H9 (cell line): ENCODE data around the gene ENDOU. TPM values are rescaled to one million over a fixed set of nuclear protein-coding genes. Genes with fewer than 3 reads are reported as not detected.

ENCODE experiments used
- DNase-seq: peaks from one replicate; pipeline ENCODE4 v3.0.0-alpha.2; 2017
- H2AFZ ChIP-seq: one replicate; pipeline ENCODE4 v1.6.1; 2013; ENCODE audit warnings: mild to moderate bottlenecking, low read length, control low read depth, moderate library complexity
- H2AK5ac ChIP-seq: 2 replicates; pipeline ENCODE4 v1.6.1; 2013; ENCODE audit warnings: low read length, control low read depth, mixed read lengths; ENCODE audit not compliant: insufficient read length
- H2BK120ac ChIP-seq: one replicate; pipeline ENCODE4 v1.6.1; 2013; ENCODE audit warnings: low read depth, mild to moderate bottlenecking, low read length, control low read depth, inconsistent platforms; ENCODE audit not compliant: poor library complexity, severe bottlenecking
- H2BK12ac ChIP-seq: 2 replicates; pipeline ENCODE4 v1.6.1; 2013; ENCODE audit warnings: low read length, control low read depth, mixed read lengths, low read depth; ENCODE audit not compliant: insufficient read length
- H2BK15ac ChIP-seq: 2 replicates; pipeline ENCODE4 v1.6.1; 2013; ENCODE audit warnings: low read depth, low read length, control low read depth
- H2BK20ac ChIP-seq: one replicate; pipeline ENCODE4 v1.6.1; 2013; ENCODE audit warnings: low read depth, mild to moderate bottlenecking, low read length, control low read depth, inconsistent platforms; ENCODE audit not compliant: poor library complexity, severe bottlenecking
- H2BK5ac ChIP-seq: 2 replicates; pipeline ENCODE4 v1.6.1; 2013; ENCODE audit warnings: low read length, control low read depth, mixed read lengths; ENCODE audit not compliant: insufficient read length
- H3K14ac ChIP-seq: 2 replicates; pipeline ENCODE4 v1.6.1; 2013; ENCODE audit warnings: low read length, control low read depth; ENCODE audit not compliant: insufficient read depth
- H3K18ac ChIP-seq: 2 replicates; pipeline ENCODE4 v1.6.1; 2013; ENCODE audit warnings: low read depth, mild to moderate bottlenecking, mixed read lengths, low read length, control low read depth; ENCODE audit not compliant: insufficient read length
- H3K23ac ChIP-seq: 2 replicates; pipeline ENCODE4 v1.6.1; 2013; ENCODE audit warnings: low read length, control low read depth, mixed read lengths, low read depth; ENCODE audit not compliant: insufficient read length
- H3K23me2 ChIP-seq: 2 replicates; pipeline ENCODE4 v1.6.1; 2013; ENCODE audit warnings: low read depth, mild to moderate bottlenecking, mixed read lengths, low read length, control low read depth; ENCODE audit not compliant: insufficient read length, poor library complexity, severe bottlenecking
- H3K27ac ChIP-seq: 2 replicates; pipeline ENCODE4 v1.5.1; 2013; ENCODE audit warnings: low read length, control low read depth, mixed read lengths, low read depth; ENCODE audit not compliant: insufficient read length
- H3K27me3 ChIP-seq: 2 replicates; pipeline ENCODE4 v1.6.1; 2013; ENCODE audit warnings: low read length, control low read depth, inconsistent platforms; ENCODE audit not compliant: insufficient read depth
- H3K4ac ChIP-seq: 2 replicates; pipeline ENCODE4 v1.6.1; 2013; ENCODE audit warnings: low read depth, mild to moderate bottlenecking, control low read depth, inconsistent platforms, low read length, moderate library complexity
- H3K4me1 ChIP-seq: 2 replicates; pipeline ENCODE4 v1.6.1; 2013; ENCODE audit warnings: low read length, control low read depth, inconsistent platforms; ENCODE audit not compliant: insufficient read depth
- H3K4me2 ChIP-seq: 2 replicates; pipeline ENCODE4 v1.6.1; 2013; ENCODE audit warnings: low read length, control low read depth, mixed read lengths; ENCODE audit not compliant: insufficient read length, insufficient read depth
- H3K56ac ChIP-seq: 2 replicates; pipeline ENCODE4 v1.6.1; 2013; ENCODE audit warnings: low read depth, mild to moderate bottlenecking, mixed read lengths, low read length, control low read depth; ENCODE audit not compliant: insufficient read length
- H3K79me1 ChIP-seq: 2 replicates; pipeline ENCODE4 v1.6.1; 2013; ENCODE audit warnings: low read depth, mild to moderate bottlenecking, moderate library complexity, low read length, control low read depth, inconsistent platforms; ENCODE audit not compliant: insufficient read depth, poor library complexity, severe bottlenecking
- H3K79me2 ChIP-seq: 2 replicates; pipeline ENCODE4 v1.6.1; 2013; ENCODE audit warnings: low read length, control low read depth, inconsistent platforms; ENCODE audit not compliant: insufficient read depth
- H3K9ac ChIP-seq: 2 replicates; pipeline ENCODE4 v1.6.1; 2013; ENCODE audit warnings: low read length, control low read depth, mixed read lengths; ENCODE audit not compliant: insufficient read length; ENCODE audit errors: extremely low read depth
- H3K9me3 ChIP-seq: one replicate; pipeline ENCODE4 v1.6.1; 2013; ENCODE audit warnings: low read depth, low read length, inconsistent platforms; ENCODE audit not compliant: control insufficient read depth
- H3T11ph ChIP-seq: one replicate; pipeline ENCODE4 v1.6.1; 2013; ENCODE audit warnings: mild to moderate bottlenecking, low read length, control low read depth, inconsistent platforms
- H4K20me1 ChIP-seq: one replicate; pipeline ENCODE4 v1.6.1; 2013; ENCODE audit not compliant: control insufficient read depth, insufficient read length, insufficient read depth
- H4K5ac ChIP-seq: 2 replicates; pipeline ENCODE4 v1.6.1; 2013; ENCODE audit warnings: low read depth, mild to moderate bottlenecking, mixed read lengths, low read length, control low read depth; ENCODE audit not compliant: insufficient read length
- H4K8ac ChIP-seq: replicated peaks from 2 replicates; pipeline ENCODE4 v1.6.1; 2013; ENCODE audit warnings: low read length, control low read depth, mixed read lengths, low read depth; ENCODE audit not compliant: insufficient read length
- H4K91ac ChIP-seq: 2 replicates; pipeline ENCODE4 v1.6.1; 2013; ENCODE audit warnings: low read depth, mild to moderate bottlenecking, moderate library complexity, mixed read lengths, low read length, control low read depth; ENCODE audit not compliant: insufficient read length
- H3K27ac Mint-ChIP-seq, 3 experiments: 2 replicates in 2 of 3; 3 replicates in 1 of 3; pipeline ENCODE4 v1.8.0; 2020 to 2021; ENCODE audit warnings: mixed read lengths in 3 of 3, mild to moderate bottlenecking in 1 of 3, moderate library complexity in 1 of 3
- H3K27me3 Mint-ChIP-seq: 2 replicates; pipeline ENCODE4 v1.8.0; 2021; ENCODE audit warnings: low read depth, mild to moderate bottlenecking, moderate library complexity, mixed read lengths
- H3K36me3 Mint-ChIP-seq, 3 experiments: 2 replicates in 2 of 3; 3 replicates in 1 of 3; pipeline ENCODE4 v1.8.0; 2020 to 2021; ENCODE audit warnings: low read depth in 3 of 3, mixed read lengths in 3 of 3; ENCODE audit not compliant: insufficient read depth in 1 of 3
- H3K4me1 Mint-ChIP-seq, 2 experiments: 2 replicates each; pipeline ENCODE4 v1.8.0; 2020; ENCODE audit warnings: mixed read lengths in 2 of 2
- H3K4me3 Mint-ChIP-seq, 2 experiments: 2 replicates in 1 of 2; 3 replicates in 1 of 2; pipeline ENCODE4 v1.8.0; 2020 to 2021; ENCODE audit warnings: mild to moderate bottlenecking in 2 of 2, mixed read lengths in 2 of 2, moderate library complexity in 1 of 2
- H3K9me3 Mint-ChIP-seq, 2 experiments: 2 replicates in 1 of 2; 3 replicates in 1 of 2; pipeline ENCODE4 v1.8.0; 2020; ENCODE audit warnings: mild to moderate bottlenecking in 2 of 2, mixed read lengths in 2 of 2, moderate library complexity in 1 of 2
- CTCF ChIP-seq: fragments of 200-600 bp; sonication (generic); conservative IDR thresholded peaks from 3 replicates; pipeline ENCODE4 v1.8.0; 2021; ENCODE audit warnings: antibody characterized with exemption, mild to moderate bottlenecking
- WGBS: extraction: QIAGEN DNeasy Blood & Tissue Kit; methylation state at CpG from one replicate; pipeline ENCODE4 v1.1.7; 2013; ENCODE audit warnings: missing lambda C conversion rate, low lambda C conversion rate, mixed read lengths; ENCODE audit not compliant: insufficient read length; ENCODE audit errors: extremely low coverage; 5-methylcytosine and 5-hydroxymethylcytosine counted together
- total RNA-seq: library from RNA; stranded (reverse); gene quantifications from 2 replicates; pipeline ENCODE4 v1.2.1, GENCODE V29; 2021

ENDOU gene
- total RNA-seq, 1 experiment from 2014 or later: not detected

GRCh38 chr12:47717046-47717442 is 8.2 kb downstream of the ENDOU start:
- Histone ChIP-seq H4K91ac (no peak overlapping the region), H2BK20ac (no peak overlapping the region), H2AK5ac (no peak overlapping the region), H2BK120ac (no peak overlapping the region), H3K23me2 (no peaks in the 10 kb centered on the region), H3K4me2 (no peak overlapping the region), H3K27ac (no peak overlapping the region), H3K79me2 (no peaks in the 10 kb centered on the region), H3K23ac (no peak overlapping the region), H3K9ac (no peak overlapping the region), H3K4me1 (no peaks in the 10 kb centered on the region), H2AFZ (no peak overlapping the region), H3K18ac (no peak overlapping the region), H4K5ac (no peak overlapping the region), H4K8ac (no peak overlapping the region), H3T11ph (no peak overlapping the region), H3K79me1 (no peaks in the 10 kb centered on the region), H3K14ac (no peak overlapping the region), H2BK12ac (no peak overlapping the region), H3K9me3 (no peaks in the 10 kb centered on the region), H3K4ac (no peak overlapping the region), H2BK15ac (no peak overlapping the region), H2BK5ac (no peak overlapping the region), H4K20me1 (no peaks in the 10 kb centered on the region), H3K27me3 (peaks cover 3% of the 10 kb centered on the region; the same call in 1 of the 2 replicates), H3K56ac (no peak overlapping the region)
- peaks cover 26 to 28% of the 10 kb centered on the region in 2 experiments for H3K4me1 Mint-ChIP-seq
- H3K9me3 Mint-ChIP-seq: no peaks in the 10 kb centered on the region
- H3K36me3 Mint-ChIP-seq: no peaks in the 10 kb centered on the region; a peak in 1 of 7 replicates
- no peak overlapping the region for H3K27ac Mint-ChIP-seq
- H3K4me3 Mint-ChIP-seq: no peak overlapping the region
- peaks cover 47% of the 10 kb centered on the region for H3K27me3 Mint-ChIP-seq
- no CpG with 5 or more reads among the region's 6 CpGs for WGBS
- no peak for TF ChIP-seq CTCF
- no peak for DNase-seq
